Lower lobe of right lung (tissue), 2 donors: ENCODE data around the gene FSD1L. TPM values are rescaled to one million over a fixed set of nuclear protein-coding genes. Genes with fewer than 3 reads are reported as not detected.

Experiments used
- ATAC-seq, 2 donors: fragments of 200-7000 bp; cut with Tn5 transposase; one replicate each; pipeline ENCODE4 v1.9.1; 2020 to 2022; ENCODE audit warnings: mild to moderate bottlenecking in 2 of 2, moderate library complexity in 2 of 2
- DNase-seq: peaks from one replicate; pipeline ENCODE4 v3.0.0-alpha.2; 2020
- H3K27ac ChIP-seq: fragments of 200-600 bp; one replicate; pipeline ENCODE4 v1.8.0; 2022
- H3K27me3 ChIP-seq: fragments of 200-600 bp; one replicate; pipeline ENCODE4 v1.8.0; 2022; ENCODE audit warnings: low read depth
- H3K36me3 ChIP-seq: fragments of 200-600 bp; one replicate; pipeline ENCODE4 v1.8.0; 2022; ENCODE audit warnings: mild to moderate bottlenecking
- H3K4me1 ChIP-seq: fragments of 200-600 bp; one replicate; pipeline ENCODE4 v1.8.0; 2022
- H3K4me3 ChIP-seq: fragments of 200-600 bp; one replicate; pipeline ENCODE4 v1.8.0; 2022; ENCODE audit warnings: mild to moderate bottlenecking
- H3K9me3 ChIP-seq: fragments of 200-600 bp; one replicate; pipeline ENCODE4 v1.8.0; 2022
- intact Hi-C: fragments of 100-400 bp; cut with DNase I; formaldehyde crosslinking; loops from one replicate; pipeline ENCODE4 v1.11.0; 2022
- total RNA-seq: library from RNA; stranded (reverse); fragmentation: NEBNext Ultra II Directional; extraction: Animal tissue kit (Norgen Biotek cat#: 25700); gene quantifications from one replicate; pipeline ENCODE4 v1.2.1, GENCODE V29; 2021
- TF ChIP-seq, protein P1 (sequence below): fragments of 200-600 bp; IDR thresholded peaks from one replicate; pipeline ENCODE4 v1.8.0; 2022; ENCODE audit warnings: antibody characterized with exemption, mild to moderate bottlenecking
- donor health status: DM: no; HTN: yes; CAD: no; lungs with severe emphysema.

FSD1L gene
- total RNA-seq, 1 donor from 2014 or later, result 7.2 TPM

- H3K36me3 ChIP-seq, result no peaks in the 10 kb centered on the region
- H3K4me3 ChIP-seq, result no peak overlapping the region
- no peaks in the 10 kb centered on the region for H3K4me1 ChIP-seq
- intact Hi-C loops, result no loop called here
- no peaks in the 10 kb centered on the region for H3K9me3 ChIP-seq
- TF ChIP-seq, protein P1, sequence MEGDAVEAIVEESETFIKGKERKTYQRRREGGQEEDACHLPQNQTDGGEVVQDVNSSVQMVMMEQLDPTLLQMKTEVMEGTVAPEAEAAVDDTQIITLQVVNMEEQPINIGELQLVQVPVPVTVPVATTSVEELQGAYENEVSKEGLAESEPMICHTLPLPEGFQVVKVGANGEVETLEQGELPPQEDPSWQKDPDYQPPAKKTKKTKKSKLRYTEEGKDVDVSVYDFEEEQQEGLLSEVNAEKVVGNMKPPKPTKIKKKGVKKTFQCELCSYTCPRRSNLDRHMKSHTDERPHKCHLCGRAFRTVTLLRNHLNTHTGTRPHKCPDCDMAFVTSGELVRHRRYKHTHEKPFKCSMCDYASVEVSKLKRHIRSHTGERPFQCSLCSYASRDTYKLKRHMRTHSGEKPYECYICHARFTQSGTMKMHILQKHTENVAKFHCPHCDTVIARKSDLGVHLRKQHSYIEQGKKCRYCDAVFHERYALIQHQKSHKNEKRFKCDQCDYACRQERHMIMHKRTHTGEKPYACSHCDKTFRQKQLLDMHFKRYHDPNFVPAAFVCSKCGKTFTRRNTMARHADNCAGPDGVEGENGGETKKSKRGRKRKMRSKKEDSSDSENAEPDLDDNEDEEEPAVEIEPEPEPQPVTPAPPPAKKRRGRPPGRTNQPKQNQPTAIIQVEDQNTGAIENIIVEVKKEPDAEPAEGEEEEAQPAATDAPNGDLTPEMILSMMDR, result no peak
- H3K27ac ChIP-seq, result no peak overlapping the region
- no peak for ATAC-seq
- no peaks in the 10 kb centered on the region for H3K27me3 ChIP-seq
- DNase-seq, result no peak
Observed at GRCh38 chr9:105437704-105438103, 10.1 kb upstream of the FSD1L start.

DNA sequence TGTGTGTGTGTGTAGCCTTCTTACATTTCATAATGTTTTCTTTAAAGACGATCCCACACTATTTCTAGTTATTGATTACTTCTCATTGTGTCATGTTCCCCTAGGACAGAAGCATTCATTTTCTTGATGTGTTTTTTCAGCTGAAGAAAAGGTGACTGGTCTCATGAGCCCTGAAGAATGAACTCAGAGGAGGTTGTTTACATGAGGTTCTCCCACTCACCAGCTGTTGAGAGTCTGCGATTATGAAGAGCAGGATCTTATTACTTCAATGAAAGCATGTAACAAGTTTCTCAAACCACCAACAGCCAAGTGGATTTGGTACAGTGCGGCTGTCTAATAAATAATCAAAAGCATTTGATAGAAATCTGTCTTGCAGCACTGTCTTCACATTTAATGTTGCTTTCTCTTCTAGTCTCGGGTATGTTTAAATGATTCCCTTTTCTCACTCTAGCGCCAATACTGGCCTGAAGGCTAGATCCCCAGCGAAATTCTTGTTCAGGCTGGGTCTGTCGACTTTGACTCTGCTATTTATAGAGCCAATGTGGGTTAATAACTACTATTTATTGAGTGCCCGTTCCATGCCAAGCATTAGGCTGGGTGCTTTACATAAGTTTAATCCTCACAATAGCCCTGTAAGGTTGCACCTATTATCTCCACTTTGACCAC is 9.6 kb upstream of the FSD1L start:
- H3K9me3 ChIP-seq, result no peaks in the 10 kb centered on the region
- H3K4me1 ChIP-seq, result no peaks in the 10 kb centered on the region
- TF ChIP-seq, protein P1, result no peak
- H3K27ac ChIP-seq, result no peak overlapping the region
- H3K27me3 ChIP-seq, result no peaks in the 10 kb centered on the region
- no peak overlapping the region for H3K4me3 ChIP-seq
- ATAC-seq, result no peak
- intact Hi-C loops, result no loop called here
- no peaks in the 10 kb centered on the region for H3K36me3 ChIP-seq
- DNase-seq, result no peak

DNA sequence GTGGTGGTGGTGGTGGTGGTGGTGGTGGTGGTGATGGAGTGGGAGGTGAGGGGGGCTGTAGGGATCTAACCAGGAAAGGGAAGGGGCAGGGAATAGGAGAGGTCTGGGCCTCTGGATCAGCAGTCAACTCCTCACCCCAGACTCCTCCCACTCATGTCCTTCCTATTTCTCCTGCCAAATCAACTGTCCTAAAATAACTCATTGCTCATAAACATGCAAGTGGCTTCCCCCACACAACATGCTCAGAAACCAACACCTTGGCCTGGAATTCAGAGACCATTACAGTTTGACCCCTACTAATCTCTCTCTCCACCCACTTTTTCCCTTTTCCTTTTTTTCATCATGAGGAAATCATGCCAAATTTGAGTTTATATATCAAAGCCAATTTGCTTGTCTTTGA is 8.4 kb upstream of the FSD1L start:
- H3K27me3 ChIP-seq, result no peaks in the 10 kb centered on the region
- H3K36me3 ChIP-seq, result no peaks in the 10 kb centered on the region
- TF ChIP-seq, protein P1, result no peak
- DNase-seq, result no peak
- no peak overlapping the region for H3K27ac ChIP-seq
- no peak for ATAC-seq
- intact Hi-C loops, result no loop called here
- no peaks in the 10 kb centered on the region for H3K4me1 ChIP-seq
- no peaks in the 10 kb centered on the region for H3K9me3 ChIP-seq
- no peak overlapping the region for H3K4me3 ChIP-seq

GRCh38 chr9:105441616-105442160 is 6.1 kb upstream of the FSD1L start:
- no peak overlapping the region for H3K27ac ChIP-seq
- TF ChIP-seq, protein P1, result no peak
- no peaks in the 10 kb centered on the region for H3K9me3 ChIP-seq
- intact Hi-C loops, result no loop called here
- ATAC-seq (no peak), DNase-seq (no peak)
- H3K36me3 ChIP-seq, result no peaks in the 10 kb centered on the region
- H3K4me3 ChIP-seq, result no peak overlapping the region
- no peaks in the 10 kb centered on the region for H3K27me3 ChIP-seq
- no peaks in the 10 kb centered on the region for H3K4me1 ChIP-seq

- H3K27me3 ChIP-seq, result no peaks in the 10 kb centered on the region
- ATAC-seq, result no peak
- no peak overlapping the region for H3K4me3 ChIP-seq
- H3K4me1 ChIP-seq, result peaks cover 4% of the 10 kb centered on the region
- no peaks in the 10 kb centered on the region for H3K36me3 ChIP-seq
- intact Hi-C loops, result no loop called here
- TF ChIP-seq, protein P1, result no peak
- no peaks in the 10 kb centered on the region for H3K9me3 ChIP-seq
- DNase-seq, result no peak
- H3K27ac ChIP-seq, result no peak overlapping the region
Observed at GRCh38 chr9:105443121-105443520, 4.7 kb upstream of the FSD1L start.
